K562 (cell line): ENCODE data around the gene GUCY1A2. TPM values are rescaled to one million over a fixed set of nuclear protein-coding genes. Genes with fewer than 3 reads are reported as not detected.
A peak's percentile ranks its signal among the peaks of the same experiment; 100 is the strongest.

Experiments
- ATAC-seq: fragments of 200-7000 bp; cut with Tn5 transposase; 3 replicates; pipeline ENCODE4 v1.9.1; 2020; ENCODE audit warnings: moderate library complexity
- BruUV-seq: library from RNA; stranded (reverse); fragments of 400-500 nt; replicated peaks from 2 replicates; lab custom pipeline; 2021; lab: Mats Ljungman, UMichigan
- CTCF ChIA-PET: fragments of 300-600 bp; formaldehyde crosslinking; extraction: SDS; loops from one replicate; lab custom pipeline; 2021; ENCODE audit warnings: low intra/inter-chr PET ratio; lab: Yijun Ruan, JAX
- POLR2A ChIA-PET: fragments of 300-600, 350-650 bp; sonication (Branson Sonifier 250); formaldehyde crosslinking; extraction: SDS; loops from one replicate; lab custom pipeline; 2021; ENCODE audit warnings: antibody characterized with exemption, inconsistent platforms; lab: Yijun Ruan, JAX
- DNase-seq, 4 experiments: peaks; one replicate each; pipeline versions ENCODE4 v3.0.0 to v3.0.0-alpha.2; 2011 to 2018; ENCODE audit warnings: low spot score in 3 of 4, mixed read lengths in 3 of 4; ENCODE audit errors: extremely low read depth in 1 of 4
- FAIRE-seq: peaks from 2 replicates; lab custom pipeline; 2011; peaks lifted over from hg19 to GRCh38; lab: Jason Lieb, UNC
- H2AFZ ChIP-seq: 2 replicates; pipeline ENCODE4 v1.6.0; 2011; ENCODE audit warnings: low read depth, low read length, control low read depth, inconsistent platforms
- H3K27ac ChIP-seq: fragments of 200-600 bp; 3 replicates; pipeline ENCODE4 v1.8.0; 2011; ENCODE audit warnings: low read depth, mild to moderate bottlenecking, control low read depth, inconsistent platforms, low read length, moderate library complexity, mixed read lengths; ENCODE audit errors: extremely low read depth
- H3K27me3 ChIP-seq, 2 experiments: fragments of 300-600 bp in 1 of 2; 2 replicates in 1 of 2; 3 replicates in 1 of 2; pipeline versions ENCODE4 v1.6.0 to v1.8.0; 2011; ENCODE audit warnings: inconsistent platforms in 2 of 2, low read length in 2 of 2, mild to moderate bottlenecking in 1 of 2, mixed read lengths in 1 of 2, moderate library complexity in 1 of 2; ENCODE audit not compliant: control insufficient read depth in 2 of 2, insufficient read depth in 2 of 2
- H3K36me3 ChIP-seq: fragments of 300-600 bp; 3 replicates; pipeline ENCODE4 v1.8.0; 2011; ENCODE audit warnings: mild to moderate bottlenecking, low read length, inconsistent platforms; ENCODE audit not compliant: control insufficient read depth, insufficient read depth
- H3K4me1 ChIP-seq, 2 experiments: fragments of 200-600 bp in 1 of 2; replicated peaks in 1 of 2; 2 replicates in 1 of 2; 3 replicates in 1 of 2; pipeline versions ENCODE4 v1.5.1 to v1.8.0; 2011; ENCODE audit warnings: inconsistent platforms in 2 of 2, low read length in 2 of 2, mild to moderate bottlenecking in 1 of 2, mixed read lengths in 1 of 2, moderate library complexity in 1 of 2; ENCODE audit not compliant: control insufficient read depth in 2 of 2, insufficient read depth in 2 of 2
- H3K4me2 ChIP-seq: 2 replicates; pipeline ENCODE4 v1.6.1; 2011; ENCODE audit warnings: low read length, control low read depth, inconsistent platforms, mixed read lengths; ENCODE audit not compliant: insufficient read depth
- H3K4me3 ChIP-seq: fragments of 200-600 bp; sonication (generic), shearing (Covaris generic); 2 replicates; pipeline ENCODE4 v1.5.1; 2016; ENCODE audit warnings: control low read depth, inconsistent platforms
- H3K79me2 ChIP-seq: fragments of 200-600 bp; 3 replicates; pipeline ENCODE4 v1.8.0; 2011; ENCODE audit warnings: low read length, inconsistent platforms; ENCODE audit not compliant: control insufficient read depth, insufficient read depth
- H3K9ac ChIP-seq, 2 experiments: 2 replicates each; pipeline versions ENCODE4 v1.6.0 to v1.6.1; 2011; ENCODE audit warnings: low read depth in 2 of 2, low read length in 2 of 2, control low read depth in 1 of 2, inconsistent platforms in 1 of 2, mild to moderate bottlenecking in 1 of 2, mixed read lengths in 1 of 2; ENCODE audit not compliant: insufficient read depth in 1 of 2
- H3K9me1 ChIP-seq: one replicate; pipeline ENCODE4 v1.6.0; 2011; ENCODE audit warnings: inconsistent platforms, mild to moderate bottlenecking, low read length, moderate library complexity; ENCODE audit not compliant: control insufficient read depth, insufficient read depth
- H3K9me3 ChIP-seq: replicated peaks from 2 replicates; pipeline ENCODE4 v1.5.1; 2011; ENCODE audit warnings: low read depth, low read length, inconsistent platforms; ENCODE audit not compliant: control insufficient read depth, insufficient read depth
- H4K20me1 ChIP-seq: replicated peaks from 2 replicates; pipeline ENCODE4 v1.6.1; 2011; ENCODE audit warnings: low read length, inconsistent platforms, mixed read lengths; ENCODE audit not compliant: control insufficient read depth, insufficient read depth
- ARHGAP35 ChIP-seq: fragments of 450-650 bp; IDR thresholded peaks from 2 replicates; pipeline ENCODE4 v1.6.1; 2018; ENCODE audit not compliant: partially characterized antibody
- EHMT2 ChIP-seq: fragments of 450-650 bp; IDR thresholded peaks from 2 replicates; pipeline ENCODE4 v1.6.1; 2018; ENCODE audit warnings: antibody characterized with exemption
- REST ChIP-seq, 2 experiments: fragments of 450-650 bp; formaldehyde crosslinking in 1 of 2; IDR thresholded peaks; 2 replicates each; pipeline versions ENCODE4 v1.4.0 to v1.6.1; 2014 to 2020; ENCODE audit warnings: mild to moderate bottlenecking in 2 of 2, borderline replicate concordance in 1 of 2, low read depth in 1 of 2
- WGBS: fragments of 100-300 bp; shearing (Covaris generic); methylation state at CpG from one replicate; pipeline ENCODE4 v1.1.6; 2016; ENCODE audit warnings: low coverage, mixed read lengths; ENCODE audit not compliant: insufficient coverage; ENCODE audit errors: missing lambda C conversion rate; 5-methylcytosine and 5-hydroxymethylcytosine counted together
- in situ Hi-C: fragments of 300-500 bp; cut with MboI; formaldehyde crosslinking; loops from 4 replicates; pipeline ENCODE4 v1.15.0; 2018; ENCODE audit warnings: inconsistent platforms, mixed read lengths
- intact Hi-C: fragments of 100-400 bp; cut with micrococcal nuclease; formaldehyde crosslinking; loops from 2 replicates; pipeline ENCODE4 v1.14.2; 2022
- polyA plus RNA-seq, 8 experiments: library from polyadenylated mRNA; depleted of rRNA in 4 of 8; stranded (reverse) in 5 of 8; unstranded in 3 of 8; fragments of >200 nt; fragmentation: Nextera tagmentation in 2 of 8; fragmentation: Illumina TruSeq in 1 of 8; extraction: Ambion mirVana in 2 of 8; extraction: Trizol in 1 of 8; gene quantifications; 2 replicates each; pipeline versions ENCODE4 v1.2.1 to v1.2.3, GENCODE V29; 2011 to 2014; ENCODE audit warnings: inconsistent platforms in 1 of 8, missing spikeins in 1 of 8
- total RNA-seq, 7 experiments: library from RNA; depleted of rRNA in 6 of 7; stranded (reverse); fragments of >200 nt in 6 of 7; fragmentation: Illumina TruSeq in 2 of 7; extraction: Trizol in 2 of 7; gene quantifications; 2 replicates each; pipeline versions ENCODE4 v1.2.1 to v1.2.3, GENCODE V29; 2011 to 2021; ENCODE audit warnings: low replicate concordance in 1 of 7

Gene GUCY1A2
- total and polyA plus RNA-seq, 9 of the 15 experiments (the other 6 are each of a cell fraction or from before 2014, with no cell fraction given): under 0.01 to 0.04 TPM; not detected in 7

- Histone ChIP-seq H3K27ac (no peak overlapping the region), H3K36me3 (no peaks in the 10 kb centered on the region), H2AFZ (no peak overlapping the region), H3K4me3 (no peak overlapping the region), H3K27me3 (peaks cover 7 to 10% of the 10 kb centered on the region in 2 experiments; a peak in 3 of 5 replicates), H3K9ac (no peak overlapping the region), H3K4me1 (peaks cover 0 to 15% of the 10 kb centered on the region in 2 experiments; a peak in 2 of 5 replicates), H3K4me2 (no peak overlapping the region), H4K20me1 (no peaks in the 10 kb centered on the region), H3K79me2 (no peaks in the 10 kb centered on the region), H3K9me3 (no peaks in the 10 kb centered on the region), H3K9me1 (no peaks in the 10 kb centered on the region)
- WGBS: 1% methylated on average over 28 of the region's 36 CpGs
- CTCF ChIA-PET: no interaction called here
- FAIRE-seq: no peak
- peak; percentile 73 for ATAC-seq
- in situ Hi-C loops: no loop called here
- TF ChIP-seq ARHGAP35 (no peak), EHMT2 (peak; percentile 66; the same call in 1 of the 2 replicates), REST (IDR thresholded peaks at IDR 0.05; ENCODE audit: borderline replicate concordance) (peak; percentile 85), REST (CRISPR knock-in tag; IDR thresholded peaks at IDR 0.05; ENCODE audit: low read depth) (0 out of 2 replicates have a peak, but pooled peaks have one; percentile 52)
- peak in 2 of 4 experiments; percentile 7 to 18 for DNase-seq
- no TSS peak for BruUV-seq
- intact Hi-C loops: no loop called here
- POLR2A ChIA-PET: interaction anchor here (0.7 kb wide), 1 partner anchor 520 kb away, joined by 4 read pairs; no protein-coding TSS in a partner anchor
Observed at GRCh38 chr11:107018902-107019493, 722 bp upstream of the GUCY1A2 start.
